ENCODE data around the gene TNNC1. TPM values are rescaled to one million over a fixed set of nuclear protein-coding genes. Genes with fewer than 3 reads are reported as not detected.

Gene TNNC1
- total RNA-seq, 1 experiment from 2014 or later = 5.6 TPM

DNA sequence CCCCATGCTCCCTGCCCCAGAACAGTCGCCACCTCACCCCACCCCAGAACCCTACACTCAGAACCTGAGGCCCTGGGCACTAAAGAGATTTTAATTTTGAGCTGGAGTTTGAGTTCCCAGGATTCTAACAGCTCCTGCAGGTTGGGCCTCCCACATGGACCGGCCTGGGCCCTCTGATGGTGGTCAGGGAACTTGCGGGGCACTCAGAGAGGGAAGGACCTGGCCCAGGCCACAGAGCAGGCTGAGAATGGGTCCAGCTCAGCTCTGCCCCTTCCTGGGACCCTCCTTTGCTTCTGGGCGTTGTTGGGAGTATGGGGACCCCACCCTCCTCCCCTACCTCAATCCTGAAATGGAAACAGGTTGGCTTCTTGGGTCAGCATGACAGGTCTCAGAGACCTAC, 7.8 kb downstream of the TNNC1 start:
- no peak for TF ChIP-seq STAT6 (CRISPR knock-in tag; conservative IDR thresholded peaks at IDR 0.05; ENCODE audit: low read depth)
- TF ChIP-seq, protein P1, sequence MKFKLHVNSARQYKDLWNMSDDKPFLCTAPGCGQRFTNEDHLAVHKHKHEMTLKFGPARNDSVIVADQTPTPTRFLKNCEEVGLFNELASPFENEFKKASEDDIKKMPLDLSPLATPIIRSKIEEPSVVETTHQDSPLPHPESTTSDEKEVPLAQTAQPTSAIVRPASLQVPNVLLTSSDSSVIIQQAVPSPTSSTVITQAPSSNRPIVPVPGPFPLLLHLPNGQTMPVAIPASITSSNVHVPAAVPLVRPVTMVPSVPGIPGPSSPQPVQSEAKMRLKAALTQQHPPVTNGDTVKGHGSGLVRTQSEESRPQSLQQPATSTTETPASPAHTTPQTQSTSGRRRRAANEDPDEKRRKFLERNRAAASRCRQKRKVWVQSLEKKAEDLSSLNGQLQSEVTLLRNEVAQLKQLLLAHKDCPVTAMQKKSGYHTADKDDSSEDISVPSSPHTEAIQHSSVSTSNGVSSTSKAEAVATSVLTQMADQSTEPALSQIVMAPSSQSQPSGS (CRISPR knock-in tag; IDR thresholded peaks at IDR 0.05; ENCODE audit: borderline replicate concordance, low read depth) = no peak
- no peak for TF ChIP-seq RELA (CRISPR knock-in tag; IDR thresholded peaks at IDR 0.05; ENCODE audit: borderline replicate concordance)
- TF ChIP-seq, protein P2, sequence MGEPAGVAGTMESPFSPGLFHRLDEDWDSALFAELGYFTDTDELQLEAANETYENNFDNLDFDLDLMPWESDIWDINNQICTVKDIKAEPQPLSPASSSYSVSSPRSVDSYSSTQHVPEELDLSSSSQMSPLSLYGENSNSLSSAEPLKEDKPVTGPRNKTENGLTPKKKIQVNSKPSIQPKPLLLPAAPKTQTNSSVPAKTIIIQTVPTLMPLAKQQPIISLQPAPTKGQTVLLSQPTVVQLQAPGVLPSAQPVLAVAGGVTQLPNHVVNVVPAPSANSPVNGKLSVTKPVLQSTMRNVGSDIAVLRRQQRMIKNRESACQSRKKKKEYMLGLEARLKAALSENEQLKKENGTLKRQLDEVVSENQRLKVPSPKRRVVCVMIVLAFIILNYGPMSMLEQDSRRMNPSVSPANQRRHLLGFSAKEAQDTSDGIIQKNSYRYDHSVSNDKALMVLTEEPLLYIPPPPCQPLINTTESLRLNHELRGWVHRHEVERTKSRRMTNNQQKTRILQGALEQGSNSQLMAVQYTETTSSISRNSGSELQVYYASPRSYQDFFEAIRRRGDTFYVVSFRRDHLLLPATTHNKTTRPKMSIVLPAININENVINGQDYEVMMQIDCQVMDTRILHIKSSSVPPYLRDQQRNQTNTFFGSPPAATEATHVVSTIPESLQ (CRISPR knock-in tag; IDR thresholded peaks at IDR 0.05) = no peak
- no peak for TF ChIP-seq KAT7 (CRISPR knock-in tag; IDR thresholded peaks at IDR 0.05; ENCODE audit: borderline replicate concordance)
- TF ChIP-seq IRF2 (CRISPR knock-in tag; IDR thresholded peaks at IDR 0.05; ENCODE audit: borderline replicate concordance, low read depth) = no peak
- TF ChIP-seq JAZF1 (CRISPR knock-in tag; IDR thresholded peaks at IDR 0.05) = no peak
- POLR2A ChIA-PET = no interaction called here
- Mint-ChIP-seq H3K9me3 (no peaks in the 10 kb centered on the region), H3K36me3 (no peaks in the 10 kb centered on the region), H3K4me1 (peaks cover 11% of the 10 kb centered on the region; the same call in 1 of the 2 replicates), H3K4me3 (no peak overlapping the region), H3K27ac (no peak overlapping the region), H3K27me3 (ENCODE audit: low read depth) (no peaks in the 10 kb centered on the region; the same call in 1 of the 2 replicates)
- DNase-seq (ENCODE audit: low spot score) (no peak), ATAC-seq (no peak)
- CTCF ChIA-PET = interaction anchor here (0.8 to 7.4 kb wide), 22 partner anchors 7 to 450 kb away, joined by 3 to 82 read pairs (median 4); partner anchors contain the start of genes RPL29 and TLR9

DNA sequence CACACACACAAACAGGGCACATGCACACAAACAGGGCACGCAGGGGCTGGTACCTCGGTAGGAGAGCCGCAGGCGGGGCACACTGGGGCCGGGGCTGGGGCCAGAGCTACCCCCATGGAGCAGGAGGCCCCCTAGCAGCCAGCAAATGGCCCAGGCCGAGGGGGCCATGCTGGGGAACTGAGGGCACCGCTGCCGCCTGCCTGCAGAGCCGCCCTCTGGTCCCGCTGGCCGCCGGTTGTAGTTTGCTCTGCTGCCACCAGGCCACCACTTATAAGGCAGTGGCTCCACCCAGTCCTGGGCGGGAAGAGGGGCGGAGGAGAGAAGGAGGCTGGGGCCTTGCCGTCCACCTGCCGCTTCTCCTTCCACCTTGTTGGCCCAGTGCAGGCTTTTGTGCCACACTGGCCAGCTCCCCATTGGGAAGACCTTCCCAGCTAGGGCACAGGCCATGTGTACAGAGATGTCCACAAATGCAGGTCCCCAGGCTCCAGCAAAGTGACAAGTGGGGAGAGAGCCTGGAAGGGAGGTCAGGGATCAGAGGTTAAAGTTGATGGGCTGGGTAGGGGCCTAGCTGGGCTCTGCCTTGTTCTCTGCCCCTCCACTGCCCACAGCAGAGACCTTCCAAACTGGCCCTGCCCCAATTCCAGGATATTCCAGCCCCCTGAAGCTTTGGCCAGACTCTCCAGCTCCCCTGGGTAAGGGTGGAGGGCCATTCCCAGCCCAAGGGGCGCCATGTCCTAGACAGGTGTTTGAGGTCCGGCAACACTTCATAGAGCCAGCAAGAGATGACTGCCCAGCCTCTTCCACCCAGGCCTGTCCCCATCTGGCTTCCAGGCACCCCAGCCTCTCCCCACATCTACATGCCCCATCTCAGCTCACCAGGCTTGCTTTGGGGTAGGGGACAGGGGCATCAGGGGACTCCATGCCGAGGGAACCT, 8.7 kb downstream of the TNNC1 start, which contains the start of gene SEMA3G:
Gene SEMA3G, minus strand, starts transcription at position 244 of the 934 bp plus-strand sequence. Its CDS starts 76 bp downstream, at position 168.
- ATAC-seq = peak; percentile 88
- Mint-ChIP-seq H3K27ac (no peak within 1 kb of the TSS), H3K27me3 (ENCODE audit: low read depth) (no peaks in the 10 kb centered on the region; the same call in 1 of the 2 replicates), H3K9me3 (no peaks in the 10 kb centered on the region), H3K4me3 (peak within 1 kb of the TSS; percentile 16; the same call in 1 of the 2 replicates), H3K36me3 (no peaks in the 10 kb centered on the region), H3K4me1 (peaks cover 11% of the 10 kb centered on the region; the same call in 1 of the 2 replicates)
- peak; percentile 83 for DNase-seq (ENCODE audit: low spot score)
- POLR2A ChIA-PET = no interaction called here
- CTCF ChIA-PET = interaction anchor here (1.0 to 7.4 kb wide), 12 partner anchors 13 to 409 kb away, joined by 3 to 82 read pairs (median 5); no protein-coding TSS in a partner anchor
- TF ChIP-seq GABPB1 (CRISPR knock-in tag; IDR thresholded peaks at IDR 0.05) (0 out of 2 replicates have a peak, but pooled peaks have one; percentile 11), SP1 (CRISPR knock-in tag; conservative IDR thresholded peaks at IDR 0.05) (peak; percentile 89), ZNF423 (CRISPR knock-in tag; IDR thresholded peaks at IDR 0.05) (peak; percentile 40), SMAD3 (CRISPR knock-in tag; IDR thresholded peaks at IDR 0.05; ENCODE audit: borderline replicate concordance) (no peak), RELA (CRISPR knock-in tag; IDR thresholded peaks at IDR 0.05; ENCODE audit: borderline replicate concordance) (0 out of 2 replicates have a peak, but pooled peaks have one; percentile 26), FOXJ3 (CRISPR knock-in tag; IDR thresholded peaks at IDR 0.05; ENCODE audit: borderline replicate concordance) (no peak)
- TF ChIP-seq, protein P3, sequence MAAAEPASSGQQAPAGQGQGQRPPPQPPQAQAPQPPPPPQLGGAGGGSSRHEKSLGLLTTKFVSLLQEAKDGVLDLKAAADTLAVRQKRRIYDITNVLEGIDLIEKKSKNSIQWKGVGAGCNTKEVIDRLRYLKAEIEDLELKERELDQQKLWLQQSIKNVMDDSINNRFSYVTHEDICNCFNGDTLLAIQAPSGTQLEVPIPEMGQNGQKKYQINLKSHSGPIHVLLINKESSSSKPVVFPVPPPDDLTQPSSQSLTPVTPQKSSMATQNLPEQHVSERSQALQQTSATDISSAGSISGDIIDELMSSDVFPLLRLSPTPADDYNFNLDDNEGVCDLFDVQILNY (CRISPR knock-in tag; IDR thresholded peaks at IDR 0.05) = 0 out of 2 replicates have a peak, but pooled peaks have one; percentile 37
- TF ChIP-seq, protein P4, sequence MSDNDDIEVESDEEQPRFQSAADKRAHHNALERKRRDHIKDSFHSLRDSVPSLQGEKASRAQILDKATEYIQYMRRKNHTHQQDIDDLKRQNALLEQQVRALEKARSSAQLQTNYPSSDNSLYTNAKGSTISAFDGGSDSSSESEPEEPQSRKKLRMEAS (CRISPR knock-in tag; IDR thresholded peaks at IDR 0.05) = peak; percentile 61; the same call in 1 of the 2 replicates
- TF ChIP-seq, protein P5, sequence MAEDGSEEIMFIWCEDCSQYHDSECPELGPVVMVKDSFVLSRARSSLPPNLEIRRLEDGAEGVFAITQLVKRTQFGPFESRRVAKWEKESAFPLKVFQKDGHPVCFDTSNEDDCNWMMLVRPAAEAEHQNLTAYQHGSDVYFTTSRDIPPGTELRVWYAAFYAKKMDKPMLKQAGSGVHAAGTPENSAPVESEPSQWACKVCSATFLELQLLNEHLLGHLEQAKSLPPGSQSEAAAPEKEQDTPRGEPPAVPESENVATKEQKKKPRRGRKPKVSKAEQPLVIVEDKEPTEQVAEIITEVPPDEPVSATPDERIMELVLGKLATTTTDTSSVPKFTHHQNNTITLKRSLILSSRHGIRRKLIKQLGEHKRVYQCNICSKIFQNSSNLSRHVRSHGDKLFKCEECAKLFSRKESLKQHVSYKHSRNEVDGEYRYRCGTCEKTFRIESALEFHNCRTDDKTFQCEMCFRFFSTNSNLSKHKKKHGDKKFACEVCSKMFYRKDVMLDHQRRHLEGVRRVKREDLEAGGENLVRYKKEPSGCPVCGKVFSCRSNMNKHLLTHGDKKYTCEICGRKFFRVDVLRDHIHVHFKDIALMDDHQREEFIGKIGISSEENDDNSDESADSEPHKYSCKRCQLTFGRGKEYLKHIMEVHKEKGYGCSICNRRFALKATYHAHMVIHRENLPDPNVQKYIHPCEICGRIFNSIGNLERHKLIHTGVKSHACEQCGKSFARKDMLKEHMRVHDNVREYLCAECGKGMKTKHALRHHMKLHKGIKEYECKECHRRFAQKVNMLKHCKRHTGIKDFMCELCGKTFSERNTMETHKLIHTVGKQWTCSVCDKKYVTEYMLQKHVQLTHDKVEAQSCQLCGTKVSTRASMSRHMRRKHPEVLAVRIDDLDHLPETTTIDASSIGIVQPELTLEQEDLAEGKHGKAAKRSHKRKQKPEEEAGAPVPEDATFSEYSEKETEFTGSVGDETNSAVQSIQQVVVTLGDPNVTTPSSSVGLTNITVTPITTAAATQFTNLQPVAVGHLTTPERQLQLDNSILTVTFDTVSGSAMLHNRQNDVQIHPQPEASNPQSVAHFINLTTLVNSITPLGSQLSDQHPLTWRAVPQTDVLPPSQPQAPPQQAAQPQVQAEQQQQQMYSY (CRISPR knock-in tag; IDR thresholded peaks at IDR 0.05) = no peak

Data from WTC11 (cell line).